ENCODE data around the gene OR1N2.

GRCh38 chr9:122561446-122561845 lies 8.5 kb downstream of the OR1N2 start:
- TF ChIP-seq CTCF (IDR thresholded peaks at IDR 0.05) (no peak), POLR2AphosphoS5 (IDR thresholded peaks at IDR 0.05) (no peak), POLR2A (IDR thresholded peaks at IDR 0.05) (no peak), EP300 (IDR thresholded peaks at IDR 0.05) (no peak)

Measured in suprapubic skin (tissue), 4 donors.